Measurements from ENCODE around the gene ATRIP. TPM values are rescaled to one million over a fixed set of nuclear protein-coding genes. Genes with fewer than 3 reads are reported as not detected.

The ATRIP gene
- total RNA-seq, 2 donors from 2014 or later: 7.6 to 9.3 TPM

DNA sequence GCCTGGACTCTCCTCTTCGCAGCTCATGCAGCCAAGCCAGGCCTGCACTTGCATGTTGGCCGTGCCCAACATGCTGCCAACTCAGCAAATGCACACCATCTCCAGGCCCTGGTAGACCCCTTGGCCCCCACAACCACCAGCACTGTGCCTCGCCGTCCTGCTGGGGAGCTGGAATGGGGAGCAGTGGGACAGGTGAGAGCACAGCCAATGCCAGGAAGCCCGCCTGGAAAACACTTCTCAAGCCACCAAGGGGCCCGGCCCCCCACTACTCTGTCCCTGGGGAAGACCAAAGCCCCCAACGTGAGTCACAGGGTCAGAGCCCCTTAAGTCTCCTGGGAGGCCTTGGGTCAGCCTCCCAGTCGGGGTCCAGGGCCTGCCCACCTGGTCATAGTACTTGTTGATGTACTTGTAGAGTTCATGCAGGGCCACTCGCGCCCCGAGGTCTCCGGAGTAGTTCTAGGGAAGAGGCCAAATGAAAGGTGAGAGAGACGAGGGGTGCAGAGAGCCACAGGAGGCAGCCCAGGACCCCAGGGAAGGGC lies 41.1 kb upstream of the ATRIP start:
- H3K4me1 Mint-ChIP-seq: peaks cover 4% of the 10 kb centered on the region
- no peaks in the 10 kb centered on the region for H3K36me3 Mint-ChIP-seq (ENCODE audit: low read depth)
- DNase-seq: no peak
- no peaks in the 10 kb centered on the region for H3K9me3 ChIP-seq (ENCODE audit: control insufficient read depth, low read length, poor library complexity, severe bottlenecking)
- H3K27ac Mint-ChIP-seq: no peak overlapping the region
- H3K4me3 Mint-ChIP-seq: no peak overlapping the region
- ATAC-seq: no peak
- peaks cover 6% of the 10 kb centered on the region for H3K27me3 Mint-ChIP-seq

- no peak for DNase-seq
- H3K4me1 Mint-ChIP-seq: peaks cover under 1% of the 10 kb centered on the region
- H3K9me3 ChIP-seq (ENCODE audit: control insufficient read depth, low read length, poor library complexity, severe bottlenecking): no peaks in the 10 kb centered on the region
- H3K4me3 Mint-ChIP-seq: no peak overlapping the region
- H3K27me3 Mint-ChIP-seq: no peaks in the 10 kb centered on the region
- H3K27ac Mint-ChIP-seq: no peak overlapping the region
- H3K36me3 Mint-ChIP-seq (ENCODE audit: low read depth): no peaks in the 10 kb centered on the region
- ATAC-seq: no peak
Observed at GRCh38 chr3:48405971-48406370, 40.6 kb upstream of the ATRIP start.

- no peak overlapping the region for H3K27ac Mint-ChIP-seq
- ATAC-seq (no peak), DNase-seq (peak in 1 of 3 donors; percentile 8)
- no peaks in the 10 kb centered on the region for H3K4me1 Mint-ChIP-seq
- H3K4me3 Mint-ChIP-seq: no peak overlapping the region
- H3K9me3 ChIP-seq (ENCODE audit: control insufficient read depth, low read length, poor library complexity, severe bottlenecking): no peaks in the 10 kb centered on the region
- no peaks in the 10 kb centered on the region for H3K36me3 Mint-ChIP-seq (ENCODE audit: low read depth)
- H3K27me3 Mint-ChIP-seq: no peaks in the 10 kb centered on the region
Observed at GRCh38 chr3:48406443-48407431, 39.8 kb upstream of the ATRIP start.

GRCh38 chr3:48407542-48408099 lies 38.9 kb upstream of the ATRIP start:
- H3K36me3 Mint-ChIP-seq (ENCODE audit: low read depth): no peaks in the 10 kb centered on the region
- no peak overlapping the region for H3K27ac Mint-ChIP-seq
- no peak for ATAC-seq
- peak in 1 of 3 donors; percentile 2 for DNase-seq
- no peaks in the 10 kb centered on the region for H3K27me3 Mint-ChIP-seq
- no peaks in the 10 kb centered on the region for H3K4me1 Mint-ChIP-seq
- no peak overlapping the region for H3K4me3 Mint-ChIP-seq
- H3K9me3 ChIP-seq (ENCODE audit: control insufficient read depth, low read length, poor library complexity, severe bottlenecking): no peaks in the 10 kb centered on the region

DNA sequence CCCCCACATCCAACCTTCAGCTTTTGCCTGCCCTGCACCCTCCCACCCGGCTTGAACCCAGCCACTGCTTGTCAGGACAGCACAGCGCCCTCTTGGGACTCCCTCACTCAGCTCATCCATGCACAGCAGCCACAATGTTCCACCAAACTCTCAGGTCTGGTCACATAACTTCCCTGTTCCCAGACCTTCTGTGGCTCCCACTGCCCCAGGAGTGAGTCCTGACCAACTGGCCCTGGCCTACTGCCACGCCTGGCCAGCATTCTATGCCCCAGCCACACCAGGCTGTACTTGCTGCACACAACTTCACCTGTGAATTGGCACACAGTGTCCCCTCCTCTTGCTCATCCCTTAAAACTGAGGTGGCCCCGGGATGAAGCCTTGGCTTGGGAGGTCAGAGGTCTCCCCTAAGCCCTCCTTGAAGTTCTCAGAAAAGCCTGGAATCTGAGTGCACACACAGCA lies 37.7 kb upstream of the ATRIP start:
- H3K4me1 Mint-ChIP-seq: no peaks in the 10 kb centered on the region
- H3K27ac Mint-ChIP-seq: no peak overlapping the region

GRCh38 chr3:48409291-48410201 lies 37.0 kb upstream of the ATRIP start:
- peak in 2 of 3 donors; percentile 4 to 7 for DNase-seq
- ATAC-seq: no peak
- peak overlapping the region; percentile 19 for H3K27ac Mint-ChIP-seq
- H3K27me3 Mint-ChIP-seq: no peaks in the 10 kb centered on the region
- no peaks in the 10 kb centered on the region for H3K36me3 Mint-ChIP-seq (ENCODE audit: low read depth)
- H3K9me3 ChIP-seq (ENCODE audit: control insufficient read depth, low read length, poor library complexity, severe bottlenecking): no peaks in the 10 kb centered on the region
- no peaks in the 10 kb centered on the region for H3K4me1 Mint-ChIP-seq
- H3K4me3 Mint-ChIP-seq: no peak overlapping the region

More for the DNA sequence above, 37.7 kb upstream of the ATRIP start:
- H3K4me3 Mint-ChIP-seq: no peak overlapping the region
- ATAC-seq (no peak), DNase-seq (peak in 1 of 3 donors; percentile 9)
- H3K9me3 ChIP-seq (ENCODE audit: control insufficient read depth, low read length, poor library complexity, severe bottlenecking): no peaks in the 10 kb centered on the region
- no peaks in the 10 kb centered on the region for H3K27me3 Mint-ChIP-seq
- H3K36me3 Mint-ChIP-seq (ENCODE audit: low read depth): no peaks in the 10 kb centered on the region

GRCh38 chr3:48410205-48411040 lies 36.1 kb upstream of the ATRIP start:
- peak overlapping the region; percentile 19 for H3K27ac Mint-ChIP-seq
- ATAC-seq (no peak), DNase-seq (peak in 1 of 3 donors; percentile 2)
- no peaks in the 10 kb centered on the region for H3K9me3 ChIP-seq (ENCODE audit: control insufficient read depth, low read length, poor library complexity, severe bottlenecking)
- no peaks in the 10 kb centered on the region for H3K4me1 Mint-ChIP-seq
- no peak overlapping the region for H3K4me3 Mint-ChIP-seq
- no peaks in the 10 kb centered on the region for H3K36me3 Mint-ChIP-seq (ENCODE audit: low read depth)
- no peaks in the 10 kb centered on the region for H3K27me3 Mint-ChIP-seq

GRCh38 chr3:48411041-48411588 lies 35.4 kb upstream of the ATRIP start:
- Mint-ChIP-seq H3K4me3 (no peak overlapping the region), H3K4me1 (no peaks in the 10 kb centered on the region), H3K27me3 (no peaks in the 10 kb centered on the region), H3K27ac (no peak overlapping the region), H3K36me3 (ENCODE audit: low read depth) (no peaks in the 10 kb centered on the region)
- peak in 1 of 3 donors; percentile 5 for DNase-seq
- no peak for ATAC-seq
- H3K9me3 ChIP-seq (ENCODE audit: control insufficient read depth, low read length, poor library complexity, severe bottlenecking): no peaks in the 10 kb centered on the region

DNA sequence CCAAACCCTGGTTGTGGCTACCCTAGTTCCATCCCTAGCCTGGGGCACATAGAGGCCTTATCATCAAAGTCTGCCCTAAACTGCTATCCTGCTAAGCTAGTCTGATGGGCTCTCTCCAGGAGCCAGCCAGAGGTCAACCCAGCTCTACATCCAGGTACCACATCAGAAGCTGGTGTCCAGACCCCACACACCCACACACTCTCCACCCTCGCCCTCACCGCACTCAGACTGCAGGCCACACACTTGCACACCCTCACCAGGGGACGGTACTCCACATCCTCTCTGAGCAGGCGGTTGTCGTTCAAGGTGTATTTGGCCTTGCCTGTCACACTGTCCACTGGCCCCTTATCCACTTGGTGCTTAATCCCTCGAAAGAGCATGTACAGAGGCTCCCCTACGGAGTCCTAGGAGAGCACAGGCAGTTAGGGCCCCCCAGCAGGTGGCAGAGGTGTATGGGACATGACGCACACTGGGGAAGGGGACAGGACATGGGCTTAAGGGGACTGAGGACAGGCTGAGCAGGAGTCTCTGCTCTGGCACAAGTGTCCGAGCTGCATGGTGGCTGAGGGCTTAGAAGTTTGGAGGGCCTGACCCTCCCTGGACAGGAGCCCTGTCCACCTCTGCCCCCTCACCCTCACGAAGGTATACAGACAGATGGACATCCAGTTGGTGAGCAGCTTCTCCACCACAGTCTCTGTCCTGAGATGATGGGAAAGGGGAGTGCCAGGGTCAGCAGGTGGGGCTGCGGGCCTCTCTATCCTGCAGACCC lies 34.7 kb upstream of the ATRIP start:
- Mint-ChIP-seq H3K36me3 (ENCODE audit: low read depth) (no peaks in the 10 kb centered on the region), H3K27me3 (no peaks in the 10 kb centered on the region), H3K4me3 (no peak overlapping the region), H3K4me1 (no peaks in the 10 kb centered on the region), H3K27ac (no peak overlapping the region)
- no peaks in the 10 kb centered on the region for H3K9me3 ChIP-seq (ENCODE audit: control insufficient read depth, low read length, poor library complexity, severe bottlenecking)
- no peak for ATAC-seq
- peak in 1 of 3 donors; percentile 4 for DNase-seq

- ATAC-seq (no peak), DNase-seq (peak in 1 of 3 donors; percentile 2)
- no peaks in the 10 kb centered on the region for H3K27me3 Mint-ChIP-seq
- H3K27ac Mint-ChIP-seq: no peak overlapping the region
- H3K36me3 Mint-ChIP-seq (ENCODE audit: low read depth): no peaks in the 10 kb centered on the region
- H3K9me3 ChIP-seq (ENCODE audit: control insufficient read depth, low read length, poor library complexity, severe bottlenecking): no peaks in the 10 kb centered on the region
- no peaks in the 10 kb centered on the region for H3K4me1 Mint-ChIP-seq
- no peak overlapping the region for H3K4me3 Mint-ChIP-seq
Observed at GRCh38 chr3:48412375-48413001, 34.0 kb upstream of the ATRIP start.

GRCh38 chr3:48413086-48413485 lies 33.5 kb upstream of the ATRIP start:
- H3K36me3 Mint-ChIP-seq (ENCODE audit: low read depth): no peaks in the 10 kb centered on the region
- ATAC-seq (no peak), DNase-seq (no peak)
- H3K4me1 Mint-ChIP-seq: no peaks in the 10 kb centered on the region
- H3K27me3 Mint-ChIP-seq: no peaks in the 10 kb centered on the region
- no peak overlapping the region for H3K4me3 Mint-ChIP-seq
- H3K27ac Mint-ChIP-seq: peak overlapping the region; percentile 11
- no peaks in the 10 kb centered on the region for H3K9me3 ChIP-seq (ENCODE audit: control insufficient read depth, low read length, poor library complexity, severe bottlenecking)
